Hematopoietic multipotent progenitor cell treated with erythropoietin and hydrocortisone succinate and interleukin-3 and kit ligand, for 8 days (in vitro differentiated cells): ENCODE data around the gene SPATC1L.

ENCODE experiments used
- DNase-seq: peaks from one replicate; pipeline ENCODE4 v3.0.0-alpha.2; 2015

The SPATC1L gene

GRCh38 chr21:46160907-46161632 is 23.2 kb downstream of the SPATC1L start:
- DNase-seq, result no peak

DNA sequence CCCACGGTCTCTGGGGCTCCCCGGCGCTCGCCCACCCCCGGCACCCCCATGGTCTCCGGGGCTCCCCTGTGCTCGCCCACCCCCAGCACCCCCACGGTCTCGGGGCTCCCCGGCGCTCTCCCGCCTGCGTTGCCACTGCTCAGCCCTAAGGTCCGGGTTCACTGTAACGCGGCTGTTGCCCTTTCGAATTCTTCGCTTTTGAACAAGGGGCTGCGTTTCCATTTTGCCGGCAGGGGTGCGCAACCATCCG is 23.7 kb downstream of the SPATC1L start:
- DNase-seq, result no peak

DNA sequence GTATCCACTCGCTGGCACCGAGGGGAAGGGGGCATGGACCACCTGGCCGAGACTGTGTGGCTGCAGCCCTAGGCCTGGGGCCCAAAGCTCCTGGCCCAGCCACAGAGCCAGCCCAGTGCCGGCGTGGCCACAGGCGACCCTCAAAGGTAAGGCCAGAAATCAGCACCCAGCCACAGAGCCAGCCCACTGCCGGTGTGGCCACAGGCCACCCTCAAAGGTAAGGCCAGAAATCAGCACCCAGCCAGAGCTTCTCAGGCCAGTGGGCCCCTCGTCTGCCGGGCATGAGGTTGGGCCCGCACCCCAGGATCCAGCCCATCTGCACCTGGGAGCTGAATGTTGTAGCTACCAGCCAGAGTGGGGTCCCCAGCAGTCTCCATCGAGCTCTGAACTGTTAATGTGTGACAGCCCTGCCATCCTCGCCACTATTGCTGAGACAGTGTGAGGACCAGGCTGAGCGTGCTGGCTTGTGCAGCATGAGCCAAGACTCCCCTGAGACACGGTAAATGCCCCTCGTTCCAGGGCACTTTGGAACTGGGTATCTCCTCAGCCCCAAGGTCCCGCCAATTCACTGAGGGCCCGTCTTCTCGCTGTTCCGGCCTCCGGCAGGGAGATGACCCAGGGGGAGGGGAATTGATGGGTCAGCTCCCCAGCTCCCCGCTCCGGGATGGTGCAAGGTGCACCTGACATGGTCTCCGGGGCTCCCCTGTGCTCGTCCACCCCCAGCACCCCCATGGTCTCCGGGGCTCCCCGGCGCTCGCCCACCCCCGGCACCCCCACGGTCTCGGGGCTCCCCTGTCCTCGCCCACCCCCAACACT is 24.2 kb downstream of the SPATC1L start:
- no peak for DNase-seq

GRCh38 chr21:46159390-46159789 is 24.9 kb downstream of the SPATC1L start:
- no peak for DNase-seq

- no peak for DNase-seq
These were observed 25.5 kb downstream of the SPATC1L start for GRCh38 chr21:46158666-46159300.

DNA sequence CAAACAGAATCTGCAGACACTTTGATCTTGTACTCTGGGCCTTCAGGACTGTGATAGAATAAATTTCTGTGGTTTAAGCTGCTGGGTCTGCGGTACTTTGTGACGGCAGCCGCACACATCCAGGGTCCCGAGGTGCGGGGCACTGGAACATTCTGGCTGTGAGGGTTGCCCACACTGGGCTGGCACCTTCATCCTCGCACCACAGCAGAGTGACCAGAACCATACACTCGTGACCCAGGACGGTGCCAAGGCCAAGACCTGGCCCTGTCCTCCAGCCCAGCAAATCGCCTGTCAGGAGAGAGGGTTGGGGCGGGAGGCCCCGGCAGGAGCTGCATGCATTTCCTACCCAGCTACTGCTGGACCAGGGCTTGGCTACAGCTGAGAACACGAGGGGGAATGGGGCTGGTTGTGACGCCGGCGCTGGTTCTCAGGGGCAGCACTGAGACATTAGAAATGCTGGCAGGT is 26.2 kb downstream of the SPATC1L start:
- no peak for DNase-seq

- DNase-seq, result no peak
These were observed 26.8 kb downstream of the SPATC1L start for GRCh38 chr21:46157396-46157986.

GRCh38 chr21:46156678-46157077 is 27.6 kb downstream of the SPATC1L start:
- no peak for DNase-seq

DNA sequence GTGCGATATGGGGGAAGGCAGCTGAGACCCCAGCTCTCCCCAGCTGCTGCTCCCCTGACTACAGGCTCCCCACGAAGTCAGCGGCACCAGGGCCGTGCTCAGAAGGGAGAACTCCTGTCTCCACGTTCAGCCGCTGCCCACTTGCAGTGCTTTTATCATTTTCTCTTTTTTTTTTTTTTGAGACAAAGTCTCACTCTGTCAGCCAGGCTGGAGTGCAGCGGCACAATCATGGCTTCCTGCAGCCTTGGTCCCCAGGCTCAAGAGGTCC is 27.9 kb downstream of the SPATC1L start:
- DNase-seq, result no peak

GRCh38 chr21:46155514-46156377 is 28.5 kb downstream of the SPATC1L start, which contains the start of gene FTCD:
Gene FTCD (minus strand): TSS chr21:46155579. CDS start chr21:46155523, 56 bp downstream.
- no peak for DNase-seq

DNA sequence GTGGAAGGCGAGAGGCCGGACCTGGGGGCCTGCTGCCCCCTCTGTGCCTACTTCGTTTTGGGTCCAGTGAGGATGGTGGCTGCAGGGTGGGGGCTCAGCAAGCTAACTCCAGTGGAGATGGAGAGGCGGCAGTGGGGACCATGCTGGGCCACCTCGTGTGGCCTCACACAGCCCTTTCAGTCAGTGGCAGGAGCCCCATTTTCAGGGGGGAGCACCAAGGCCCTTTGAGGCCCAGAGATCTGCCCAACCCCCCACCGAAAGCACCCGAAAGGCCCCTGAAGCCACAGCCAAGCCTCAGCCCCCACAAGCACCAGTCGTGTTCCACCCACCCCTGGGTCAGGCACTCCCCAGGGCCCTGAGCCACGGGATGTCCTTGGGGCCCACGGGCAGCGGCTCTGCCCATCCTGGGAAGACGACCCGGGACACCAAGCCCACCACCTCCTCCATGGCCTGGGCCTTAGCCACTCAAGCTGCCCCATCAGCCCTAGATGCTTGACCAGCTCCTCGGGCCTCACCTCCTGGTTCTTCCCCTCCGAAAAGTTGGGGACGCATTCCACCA is 29.2 kb downstream of the SPATC1L start:
- no peak for DNase-seq

- DNase-seq, result no peak
These were observed 29.9 kb downstream of the SPATC1L start for GRCh38 chr21:46154155-46154954.

GRCh38 chr21:46153247-46154154 is 30.8 kb downstream of the SPATC1L start:
- peak; percentile 48 for DNase-seq

- no peak for DNase-seq
These were observed 31.4 kb downstream of the SPATC1L start for GRCh38 chr21:46152927-46153246.

- no peak for DNase-seq
These were observed 32.0 kb downstream of the SPATC1L start for GRCh38 chr21:46151989-46152926.

- DNase-seq, result no peak
These were observed 32.8 kb downstream of the SPATC1L start for GRCh38 chr21:46151261-46151988.

DNA sequence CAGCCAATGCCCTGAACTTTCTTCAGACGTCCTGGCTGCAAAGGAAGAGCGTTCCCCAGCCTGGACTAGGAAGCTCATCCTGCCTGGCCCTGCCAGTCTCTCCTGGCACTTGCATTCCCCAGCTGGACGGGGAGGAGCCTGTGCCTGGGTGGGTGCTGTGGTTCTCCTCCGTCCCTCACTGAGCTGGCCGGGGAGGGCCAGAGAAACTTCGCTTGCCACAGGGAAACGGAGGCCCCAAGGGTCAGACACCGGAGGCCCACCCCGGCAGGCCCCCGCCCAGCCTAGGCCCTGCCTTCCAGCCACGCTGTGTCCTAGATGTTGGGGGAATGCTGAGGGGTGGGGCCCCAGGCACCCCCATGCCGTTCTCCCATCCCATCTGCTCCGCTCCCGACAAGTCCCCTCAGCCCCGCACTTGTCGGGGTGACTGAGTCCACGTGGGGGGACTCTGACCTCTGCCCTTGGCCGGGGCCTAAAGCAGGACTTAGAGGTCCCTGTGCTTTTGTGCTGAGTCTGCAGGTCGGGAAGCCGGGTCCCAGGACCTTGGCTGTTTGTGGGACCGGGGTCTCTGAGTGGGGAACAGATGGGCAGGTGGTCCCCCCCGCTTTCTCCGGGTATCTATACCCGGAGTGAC is 33.7 kb downstream of the SPATC1L start:
- no peak for DNase-seq

- no peak for DNase-seq
These were observed 34.2 kb downstream of the SPATC1L start for GRCh38 chr21:46150073-46150472.
